Measurements from ENCODE around the gene KLHL29.

- TF ChIP-seq CTCF (IDR thresholded peaks at IDR 0.05; ENCODE audit: borderline replicate concordance, extremely low read depth, low read length, poor library complexity, severe bottlenecking), result no peak
- TF ChIP-seq EZH2 (IDR thresholded peaks at IDR 0.05; ENCODE audit: borderline replicate concordance, low read depth, low read length, severe bottlenecking), result no peak
These were observed 112.6 kb downstream of the KLHL29 start for GRCh38 chr2:23497536-23497935.

Measured in DND-41 (cell line).